ENCODE data around the gene EFNA4.

EFNA4 gene

GRCh38 chr1:155073377-155074242 is 10.1 kb downstream of the EFNA4 start:
- no peak for DNase-seq (ENCODE audit: low spot score)

- DNase-seq (ENCODE audit: low spot score) = no peak
Observed at GRCh38 chr1:155075535-155075934, 12.0 kb downstream of the EFNA4 start.

GRCh38 chr1:155076371-155076770 is 12.8 kb downstream of the EFNA4 start:
- no peak for DNase-seq (ENCODE audit: low spot score)

GRCh38 chr1:155077346-155077745 is 13.8 kb downstream of the EFNA4 start:
- no peak for DNase-seq (ENCODE audit: low spot score)

GRCh38 chr1:155077758-155078445 is 14.4 kb downstream of the EFNA4 start:
- DNase-seq (ENCODE audit: low spot score) = no peak

GRCh38 chr1:155078469-155079209 is 15.1 kb downstream of the EFNA4 start, which contains the start of gene EFNA3:
EFNA3 (plus strand) TSS chr1:155078837; CDS start chr1:155078942, 105 bp downstream.
- DNase-seq (ENCODE audit: low spot score) = peak; percentile 84

GRCh38 chr1:155079210-155079486 is 15.6 kb downstream of the EFNA4 start:
- no peak for DNase-seq (ENCODE audit: low spot score)

- DNase-seq (ENCODE audit: low spot score) = no peak
Observed at GRCh38 chr1:155079487-155080311, 16.2 kb downstream of the EFNA4 start.

- DNase-seq (ENCODE audit: low spot score) = no peak
Observed at GRCh38 chr1:155080312-155081228, 17.0 kb downstream of the EFNA4 start.

- no peak for DNase-seq (ENCODE audit: low spot score)
Observed at GRCh38 chr1:155081472-155082300, 18.1 kb downstream of the EFNA4 start.

- DNase-seq (ENCODE audit: low spot score) = no peak
Observed at GRCh38 chr1:155082301-155083051, 18.9 kb downstream of the EFNA4 start.

GRCh38 chr1:155083052-155083541 is 19.6 kb downstream of the EFNA4 start:
- DNase-seq (ENCODE audit: low spot score) = no peak

- peak; percentile 13 for DNase-seq (ENCODE audit: low spot score)
Observed at GRCh38 chr1:155083865-155084721, 20.6 kb downstream of the EFNA4 start.

- DNase-seq (ENCODE audit: low spot score) = peak; percentile 97
Observed at GRCh38 chr1:155084722-155085503, 21.4 kb downstream of the EFNA4 start.

GRCh38 chr1:155085504-155086127 is 22.1 kb downstream of the EFNA4 start:
- peak; percentile 48 for DNase-seq (ENCODE audit: low spot score)

GRCh38 chr1:155086128-155086741 is 22.7 kb downstream of the EFNA4 start:
- peak; percentile 69 for DNase-seq (ENCODE audit: low spot score)
